Endothelial cell of umbilical vein (primary cell): ENCODE measurements around the gene FOXP1. TPM values are rescaled to one million over a fixed set of nuclear protein-coding genes. Genes with fewer than 3 reads are reported as not detected.

ENCODE experiments used
- BruUV-seq: library from RNA; stranded (reverse); fragments of 400-500 nt; replicated peaks from 2 replicates; lab custom pipeline; 2021; lab: Mats Ljungman, UMichigan
- CTCF ChIA-PET: fragments of 300-600, 350-600 bp; sonication (Branson Sonifier 250); formaldehyde crosslinking; loops from one replicate; lab custom pipeline; 2021; ENCODE audit warnings: antibody characterized with exemption, inconsistent platforms; lab: Charles Lee
- POLR2A ChIA-PET: fragments of 300-600, 350-600 bp; sonication (Branson Sonifier 250); formaldehyde crosslinking; loops from one replicate; lab custom pipeline; 2021; ENCODE audit warnings: antibody characterized with exemption, inconsistent platforms; lab: Charles Lee
- DNase-seq: peaks from one replicate; pipeline ENCODE4 v3.0.0-alpha.2; 2011; ENCODE audit warnings: low read depth, low spot score
- FAIRE-seq: peaks from 2 replicates; lab custom pipeline; 2011; peaks lifted over from hg19 to GRCh38; lab: Jason Lieb, UNC
- H2AFZ ChIP-seq: 2 replicates; pipeline ENCODE4 v1.6.0; 2012; ENCODE audit warnings: low read depth, low read length, control low read depth, inconsistent platforms
- H3K27ac ChIP-seq: 2 replicates; pipeline ENCODE4 v1.5.1; 2011; ENCODE audit warnings: low read depth, mild to moderate bottlenecking, control low read depth, low read length, moderate library complexity; ENCODE audit not compliant: insufficient read depth
- H3K27me3 ChIP-seq, 2 experiments: 2 replicates each; pipeline versions ENCODE4 v1.6.0 to v1.6.1; 2011; ENCODE audit warnings: low read length in 2 of 2, mixed read lengths in 1 of 2; ENCODE audit not compliant: control insufficient read depth in 2 of 2, insufficient read depth in 2 of 2
- H3K36me3 ChIP-seq, 2 experiments: 2 replicates in 1 of 2; 3 replicates in 1 of 2; pipeline ENCODE4 v1.5.1; 2011; ENCODE audit warnings: low read length in 2 of 2, mild to moderate bottlenecking in 1 of 2, moderate library complexity in 1 of 2; ENCODE audit not compliant: control insufficient read depth in 2 of 2, insufficient read depth in 2 of 2; ENCODE audit errors: extremely low read depth in 1 of 2
- H3K4me1 ChIP-seq: 3 replicates; pipeline ENCODE4 v1.5.1; 2011; ENCODE audit warnings: mild to moderate bottlenecking, low read length; ENCODE audit not compliant: control insufficient read depth, insufficient read depth; ENCODE audit errors: extremely low read depth
- H3K4me2 ChIP-seq: 2 replicates; pipeline ENCODE4 v1.6.1; 2011; ENCODE audit warnings: low read length, control low read depth, mixed read lengths; ENCODE audit not compliant: insufficient read depth
- H3K4me3 ChIP-seq, 3 experiments: fragments of 200-600 bp in 1 of 3; sonication (generic), shearing (Covaris generic) in 1 of 3; replicated peaks in 1 of 3; 2 replicates each; pipeline ENCODE4 v1.5.1; 2011 to 2016; ENCODE audit warnings: control low read depth in 3 of 3, low read length in 3 of 3, mild to moderate bottlenecking in 2 of 3, inconsistent platforms in 1 of 3, low read depth in 1 of 3, moderate library complexity in 1 of 3; ENCODE audit not compliant: insufficient read depth in 1 of 3
- H3K79me2 ChIP-seq: 2 replicates; pipeline ENCODE4 v1.6.0; 2012; ENCODE audit warnings: low read length, inconsistent platforms; ENCODE audit not compliant: control insufficient read depth, insufficient read depth
- H3K9ac ChIP-seq: replicated peaks from 2 replicates; pipeline ENCODE3; 2011; ENCODE audit warnings: low read length, control low read depth; ENCODE audit not compliant: insufficient read depth; ENCODE audit errors: extremely low read depth
- H3K9me1 ChIP-seq: replicated peaks from 3 replicates; pipeline ENCODE4 v1.6.0; 2011; ENCODE audit warnings: mild to moderate bottlenecking, low read length; ENCODE audit not compliant: control insufficient read depth, insufficient read depth; ENCODE audit errors: extremely low read depth
- H3K9me3 ChIP-seq: replicated peaks from 2 replicates; pipeline ENCODE4 v1.5.1; 2012; ENCODE audit warnings: low read length, inconsistent platforms; ENCODE audit not compliant: control insufficient read depth, insufficient read depth
- H4K20me1 ChIP-seq: replicated peaks from 2 replicates; pipeline ENCODE3; 2011; ENCODE audit warnings: mild to moderate bottlenecking, low read length; ENCODE audit not compliant: control insufficient read depth, insufficient read depth; ENCODE audit errors: extremely low read depth
- EZH2 ChIP-seq: IDR thresholded peaks from 2 replicates; pipeline ENCODE4 v1.6.1; 2012; ENCODE audit warnings: borderline replicate concordance, low read depth, mild to moderate bottlenecking, moderate library complexity, low read length, inconsistent platforms; ENCODE audit not compliant: severe bottlenecking
- FOS ChIP-seq: IDR thresholded peaks from 2 replicates; pipeline ENCODE4 v1.6.1; 2011; ENCODE audit warnings: mild to moderate bottlenecking, low read length, moderate library complexity, borderline replicate concordance; ENCODE audit not compliant: insufficient read depth
- GATA2 ChIP-seq: IDR thresholded peaks from 2 replicates; pipeline ENCODE4 v1.7.0; 2011; ENCODE audit warnings: low read depth, mild to moderate bottlenecking, moderate library complexity, mixed read lengths, low read length; ENCODE audit not compliant: insufficient read length, insufficient read depth
- JUN ChIP-seq: IDR thresholded peaks from 2 replicates; pipeline ENCODE4 v1.6.1; 2011; ENCODE audit warnings: borderline replicate concordance, low read depth; ENCODE audit not compliant: insufficient read length, insufficient read depth
- MYC ChIP-seq: IDR thresholded peaks from one replicate; pipeline ENCODE4 v1.6.1; 2011; ENCODE audit warnings: mild to moderate bottlenecking, low read depth, low read length
- POLR2A ChIP-seq: IDR thresholded peaks from 2 replicates; pipeline ENCODE4 v1.6.1; 2012; ENCODE audit warnings: low read depth, mild to moderate bottlenecking, control low read depth, low read length
- POLR2AphosphoS5 ChIP-seq: IDR thresholded peaks from 2 replicates; pipeline ENCODE4 v1.6.1; 2012; ENCODE audit warnings: low read depth, mild to moderate bottlenecking, control low read depth, low read length, moderate library complexity; ENCODE audit not compliant: insufficient read depth
- dilution Hi-C: fragments of 300-500 bp; cut with MboI; formaldehyde crosslinking; loops from one replicate; pipeline ENCODE4 v1.15.0; 2019; ENCODE audit warnings: low sequenced_read_pairs; ENCODE audit not compliant: extremely low pct_ligation_motif_present
- intact Hi-C: fragments of 100-400 bp; cut with micrococcal nuclease; formaldehyde crosslinking; loops from one replicate; pipeline ENCODE4 v1.10.0; 2022
- polyA plus RNA-seq, 4 experiments: library from polyadenylated mRNA; depleted of rRNA in 3 of 4; stranded (reverse) in 3 of 4; unstranded in 1 of 4; fragments of >200 nt; gene quantifications; 2 replicates each; pipeline versions ENCODE4 v1.2.1 to v1.2.3, GENCODE V29; 2011 to 2012; ENCODE audit warnings: missing spikeins in 1 of 4
- total RNA-seq: library from RNA; stranded (reverse); gene quantifications from 2 replicates; pipeline ENCODE4 v1.2.3, GENCODE V29; 2021
- TF ChIP-seq, protein P1 (sequence below), 2 donors: IDR thresholded peaks; 1 replicate in 1 of 2; 2 replicates in 1 of 2; pipeline ENCODE4 v1.5.1; 2011; ENCODE audit warnings: low read length in 2 of 2, mild to moderate bottlenecking in 2 of 2, moderate library complexity in 2 of 2, control low read depth in 1 of 2, inconsistent platforms in 1 of 2, low read depth in 1 of 2; ENCODE audit not compliant: insufficient read depth in 1 of 2; ENCODE audit errors: extremely low read depth in 1 of 2
- TF ChIP-seq, protein P2 (sequence below): IDR thresholded peaks from 2 replicates; pipeline ENCODE4 v1.6.1; 2011; ENCODE audit not compliant: insufficient read depth, insufficient read length

Gene FOXP1
- total and polyA plus RNA-seq, 2 donors (not counting 3 experiments of a cell fraction or from before 2014, with no cell fraction given), result 41.0 to 107 TPM

DNA sequence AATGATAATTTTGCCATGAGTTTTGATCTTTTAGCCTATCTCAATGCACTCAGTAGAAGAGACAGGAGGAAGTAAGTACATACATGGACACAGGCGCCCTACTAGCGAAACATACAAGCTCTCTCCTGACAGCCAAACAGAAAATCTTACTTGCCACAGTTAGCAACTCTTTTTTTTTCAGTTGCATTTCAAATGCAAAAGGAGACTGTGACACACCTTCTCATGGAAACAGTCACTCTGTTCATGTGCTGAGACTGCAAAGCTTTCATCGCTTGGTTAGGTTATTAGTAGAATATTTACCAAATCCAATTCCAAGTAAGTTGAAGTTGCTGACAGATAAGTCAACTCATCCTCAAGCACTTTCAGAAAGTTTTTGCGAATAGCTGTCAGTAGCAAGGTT is 223.3 kb downstream of the FOXP1 start:
- Histone ChIP-seq H3K9me3 (no peaks in the 10 kb centered on the region), H3K4me1 (no peaks in the 10 kb centered on the region), H3K79me2 (no peaks in the 10 kb centered on the region), H4K20me1 (no peaks in the 10 kb centered on the region), H3K4me2 (no peak overlapping the region), H2AFZ (no peak overlapping the region), H3K9me1 (no peaks in the 10 kb centered on the region), H3K27me3 (no peaks in the 10 kb centered on the region), H3K4me3 (no peak overlapping the region), H3K36me3 (no peaks in the 10 kb centered on the region), H3K9ac (no peak overlapping the region), H3K27ac (no peak overlapping the region)
- POLR2A ChIA-PET, result no interaction called here
- DNase-seq (no peak), FAIRE-seq (no peak)
- CTCF ChIA-PET, result no interaction called here
- TF ChIP-seq, protein P1, sequence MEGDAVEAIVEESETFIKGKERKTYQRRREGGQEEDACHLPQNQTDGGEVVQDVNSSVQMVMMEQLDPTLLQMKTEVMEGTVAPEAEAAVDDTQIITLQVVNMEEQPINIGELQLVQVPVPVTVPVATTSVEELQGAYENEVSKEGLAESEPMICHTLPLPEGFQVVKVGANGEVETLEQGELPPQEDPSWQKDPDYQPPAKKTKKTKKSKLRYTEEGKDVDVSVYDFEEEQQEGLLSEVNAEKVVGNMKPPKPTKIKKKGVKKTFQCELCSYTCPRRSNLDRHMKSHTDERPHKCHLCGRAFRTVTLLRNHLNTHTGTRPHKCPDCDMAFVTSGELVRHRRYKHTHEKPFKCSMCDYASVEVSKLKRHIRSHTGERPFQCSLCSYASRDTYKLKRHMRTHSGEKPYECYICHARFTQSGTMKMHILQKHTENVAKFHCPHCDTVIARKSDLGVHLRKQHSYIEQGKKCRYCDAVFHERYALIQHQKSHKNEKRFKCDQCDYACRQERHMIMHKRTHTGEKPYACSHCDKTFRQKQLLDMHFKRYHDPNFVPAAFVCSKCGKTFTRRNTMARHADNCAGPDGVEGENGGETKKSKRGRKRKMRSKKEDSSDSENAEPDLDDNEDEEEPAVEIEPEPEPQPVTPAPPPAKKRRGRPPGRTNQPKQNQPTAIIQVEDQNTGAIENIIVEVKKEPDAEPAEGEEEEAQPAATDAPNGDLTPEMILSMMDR (IDR thresholded peaks at IDR 0.05; ENCODE audit: extremely low read depth in 1 of 2, insufficient read depth in 1 of 2, low read depth in 1 of 2, low read length in 2 of 2), result no peak
- TF ChIP-seq FOS (no peak), EZH2 (no peak), JUN (no peak), POLR2AphosphoS5 (no peak), GATA2 (no peak), MYC (no peak), POLR2A (no peak)
- TF ChIP-seq, protein P2, sequence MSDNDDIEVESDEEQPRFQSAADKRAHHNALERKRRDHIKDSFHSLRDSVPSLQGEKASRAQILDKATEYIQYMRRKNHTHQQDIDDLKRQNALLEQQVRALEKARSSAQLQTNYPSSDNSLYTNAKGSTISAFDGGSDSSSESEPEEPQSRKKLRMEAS, result no peak
- dilution Hi-C loops (no loop called here), intact Hi-C loops (no loop called here)
- no TSS peak for BruUV-seq
